H9 (cell line): ENCODE data around the gene HTR2A. TPM values are rescaled to one million over a fixed set of nuclear protein-coding genes. Genes with fewer than 3 reads are reported as not detected.

ENCODE experiments used
- DNase-seq: peaks from one replicate; pipeline ENCODE4 v3.0.0-alpha.2; 2017
- H2AFZ ChIP-seq: one replicate; pipeline ENCODE4 v1.6.1; 2013; ENCODE audit warnings: mild to moderate bottlenecking, low read length, control low read depth, moderate library complexity
- H2AK5ac ChIP-seq: 2 replicates; pipeline ENCODE4 v1.6.1; 2013; ENCODE audit warnings: low read length, control low read depth, mixed read lengths; ENCODE audit not compliant: insufficient read length
- H2BK120ac ChIP-seq: one replicate; pipeline ENCODE4 v1.6.1; 2013; ENCODE audit warnings: low read depth, mild to moderate bottlenecking, low read length, control low read depth, inconsistent platforms; ENCODE audit not compliant: poor library complexity, severe bottlenecking
- H2BK12ac ChIP-seq: 2 replicates; pipeline ENCODE4 v1.6.1; 2013; ENCODE audit warnings: low read length, control low read depth, mixed read lengths, low read depth; ENCODE audit not compliant: insufficient read length
- H2BK15ac ChIP-seq: 2 replicates; pipeline ENCODE4 v1.6.1; 2013; ENCODE audit warnings: low read depth, low read length, control low read depth
- H2BK20ac ChIP-seq: one replicate; pipeline ENCODE4 v1.6.1; 2013; ENCODE audit warnings: low read depth, mild to moderate bottlenecking, low read length, control low read depth, inconsistent platforms; ENCODE audit not compliant: poor library complexity, severe bottlenecking
- H2BK5ac ChIP-seq: 2 replicates; pipeline ENCODE4 v1.6.1; 2013; ENCODE audit warnings: low read length, control low read depth, mixed read lengths; ENCODE audit not compliant: insufficient read length
- H3K14ac ChIP-seq: 2 replicates; pipeline ENCODE4 v1.6.1; 2013; ENCODE audit warnings: low read length, control low read depth; ENCODE audit not compliant: insufficient read depth
- H3K18ac ChIP-seq: 2 replicates; pipeline ENCODE4 v1.6.1; 2013; ENCODE audit warnings: low read depth, mild to moderate bottlenecking, mixed read lengths, low read length, control low read depth; ENCODE audit not compliant: insufficient read length
- H3K23ac ChIP-seq: 2 replicates; pipeline ENCODE4 v1.6.1; 2013; ENCODE audit warnings: low read length, control low read depth, mixed read lengths, low read depth; ENCODE audit not compliant: insufficient read length
- H3K23me2 ChIP-seq: 2 replicates; pipeline ENCODE4 v1.6.1; 2013; ENCODE audit warnings: low read depth, mild to moderate bottlenecking, mixed read lengths, low read length, control low read depth; ENCODE audit not compliant: insufficient read length, poor library complexity, severe bottlenecking
- H3K27ac ChIP-seq: 2 replicates; pipeline ENCODE4 v1.5.1; 2013; ENCODE audit warnings: low read length, control low read depth, mixed read lengths, low read depth; ENCODE audit not compliant: insufficient read length
- H3K27me3 ChIP-seq: 2 replicates; pipeline ENCODE4 v1.6.1; 2013; ENCODE audit warnings: low read length, control low read depth, inconsistent platforms; ENCODE audit not compliant: insufficient read depth
- H3K4ac ChIP-seq: 2 replicates; pipeline ENCODE4 v1.6.1; 2013; ENCODE audit warnings: low read depth, mild to moderate bottlenecking, control low read depth, inconsistent platforms, low read length, moderate library complexity
- H3K4me1 ChIP-seq: 2 replicates; pipeline ENCODE4 v1.6.1; 2013; ENCODE audit warnings: low read length, control low read depth, inconsistent platforms; ENCODE audit not compliant: insufficient read depth
- H3K4me2 ChIP-seq: 2 replicates; pipeline ENCODE4 v1.6.1; 2013; ENCODE audit warnings: low read length, control low read depth, mixed read lengths; ENCODE audit not compliant: insufficient read length, insufficient read depth
- H3K56ac ChIP-seq: 2 replicates; pipeline ENCODE4 v1.6.1; 2013; ENCODE audit warnings: low read depth, mild to moderate bottlenecking, mixed read lengths, low read length, control low read depth; ENCODE audit not compliant: insufficient read length
- H3K79me1 ChIP-seq: 2 replicates; pipeline ENCODE4 v1.6.1; 2013; ENCODE audit warnings: low read depth, mild to moderate bottlenecking, moderate library complexity, low read length, control low read depth, inconsistent platforms; ENCODE audit not compliant: insufficient read depth, poor library complexity, severe bottlenecking
- H3K79me2 ChIP-seq: 2 replicates; pipeline ENCODE4 v1.6.1; 2013; ENCODE audit warnings: low read length, control low read depth, inconsistent platforms; ENCODE audit not compliant: insufficient read depth
- H3K9ac ChIP-seq: 2 replicates; pipeline ENCODE4 v1.6.1; 2013; ENCODE audit warnings: low read length, control low read depth, mixed read lengths; ENCODE audit not compliant: insufficient read length; ENCODE audit errors: extremely low read depth
- H3K9me3 ChIP-seq: one replicate; pipeline ENCODE4 v1.6.1; 2013; ENCODE audit warnings: low read depth, low read length, inconsistent platforms; ENCODE audit not compliant: control insufficient read depth
- H3T11ph ChIP-seq: one replicate; pipeline ENCODE4 v1.6.1; 2013; ENCODE audit warnings: mild to moderate bottlenecking, low read length, control low read depth, inconsistent platforms
- H4K20me1 ChIP-seq: one replicate; pipeline ENCODE4 v1.6.1; 2013; ENCODE audit not compliant: control insufficient read depth, insufficient read length, insufficient read depth
- H4K5ac ChIP-seq: 2 replicates; pipeline ENCODE4 v1.6.1; 2013; ENCODE audit warnings: low read depth, mild to moderate bottlenecking, mixed read lengths, low read length, control low read depth; ENCODE audit not compliant: insufficient read length
- H4K8ac ChIP-seq: replicated peaks from 2 replicates; pipeline ENCODE4 v1.6.1; 2013; ENCODE audit warnings: low read length, control low read depth, mixed read lengths, low read depth; ENCODE audit not compliant: insufficient read length
- H4K91ac ChIP-seq: 2 replicates; pipeline ENCODE4 v1.6.1; 2013; ENCODE audit warnings: low read depth, mild to moderate bottlenecking, moderate library complexity, mixed read lengths, low read length, control low read depth; ENCODE audit not compliant: insufficient read length
- H3K27ac Mint-ChIP-seq, 3 experiments: 2 replicates in 2 of 3; 3 replicates in 1 of 3; pipeline ENCODE4 v1.8.0; 2020 to 2021; ENCODE audit warnings: mixed read lengths in 3 of 3, mild to moderate bottlenecking in 1 of 3, moderate library complexity in 1 of 3
- H3K27me3 Mint-ChIP-seq: 2 replicates; pipeline ENCODE4 v1.8.0; 2021; ENCODE audit warnings: low read depth, mild to moderate bottlenecking, moderate library complexity, mixed read lengths
- H3K36me3 Mint-ChIP-seq, 3 experiments: 2 replicates in 2 of 3; 3 replicates in 1 of 3; pipeline ENCODE4 v1.8.0; 2020 to 2021; ENCODE audit warnings: low read depth in 3 of 3, mixed read lengths in 3 of 3; ENCODE audit not compliant: insufficient read depth in 1 of 3
- H3K4me1 Mint-ChIP-seq, 2 experiments: 2 replicates each; pipeline ENCODE4 v1.8.0; 2020; ENCODE audit warnings: mixed read lengths in 2 of 2
- H3K4me3 Mint-ChIP-seq, 2 experiments: 2 replicates in 1 of 2; 3 replicates in 1 of 2; pipeline ENCODE4 v1.8.0; 2020 to 2021; ENCODE audit warnings: mild to moderate bottlenecking in 2 of 2, mixed read lengths in 2 of 2, moderate library complexity in 1 of 2
- H3K9me3 Mint-ChIP-seq, 2 experiments: 2 replicates in 1 of 2; 3 replicates in 1 of 2; pipeline ENCODE4 v1.8.0; 2020; ENCODE audit warnings: mild to moderate bottlenecking in 2 of 2, mixed read lengths in 2 of 2, moderate library complexity in 1 of 2
- CTCF ChIP-seq: fragments of 200-600 bp; sonication (generic); conservative IDR thresholded peaks from 3 replicates; pipeline ENCODE4 v1.8.0; 2021; ENCODE audit warnings: antibody characterized with exemption, mild to moderate bottlenecking
- WGBS: extraction: QIAGEN DNeasy Blood & Tissue Kit; methylation state at CpG from one replicate; pipeline ENCODE4 v1.1.7; 2013; ENCODE audit warnings: missing lambda C conversion rate, low lambda C conversion rate, mixed read lengths; ENCODE audit not compliant: insufficient read length; ENCODE audit errors: extremely low coverage; 5-methylcytosine and 5-hydroxymethylcytosine counted together
- total RNA-seq: library from RNA; stranded (reverse); gene quantifications from 2 replicates; pipeline ENCODE4 v1.2.1, GENCODE V29; 2021

HTR2A gene
- total RNA-seq, 1 experiment from 2014 or later = not detected

DNA sequence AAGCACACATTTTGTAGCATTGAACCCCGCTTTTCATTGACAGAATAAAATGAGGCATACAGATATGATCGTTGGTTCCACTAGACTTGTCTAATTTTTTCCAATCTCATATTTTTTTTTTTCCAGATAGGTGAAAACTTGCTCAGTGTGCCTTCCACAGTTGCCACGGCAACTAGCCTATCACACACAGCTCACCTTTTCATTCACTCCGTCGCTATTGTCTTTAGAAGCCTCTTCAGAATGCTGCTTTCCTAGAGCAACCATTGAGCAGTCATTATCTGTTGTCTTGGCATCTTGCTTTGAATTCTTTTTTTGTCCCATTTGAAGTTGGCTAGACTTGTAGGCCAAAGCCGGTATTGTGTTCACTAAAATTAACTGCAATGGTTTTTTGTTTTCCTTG lies 62.2 kb downstream of the HTR2A start:
- H2BK20ac ChIP-seq = no peak overlapping the region
- no peak overlapping the region for H3K18ac ChIP-seq
- no peak overlapping the region for H3K56ac ChIP-seq
- Mint-ChIP-seq H3K27me3 (no peaks in the 10 kb centered on the region), H3K4me1 (peaks cover 0 to 6% of the 10 kb centered on the region in 2 experiments; a peak in 2 of 4 replicates), H3K27ac (no peak overlapping the region), H3K4me3 (no peak overlapping the region), H3K9me3 (peaks cover 0 to 4% of the 10 kb centered on the region in 2 experiments; a peak in 1 of 5 replicates), H3K36me3 (0 out of 7 replicates have a peak, but pooled peaks cover 0 to 6% (median 0%) of the 10 kb centered on the region in 3 experiments)
- no peak overlapping the region for H3T11ph ChIP-seq
- TF ChIP-seq CTCF = no peak
- H3K27ac ChIP-seq = no peak overlapping the region
- no peak overlapping the region for H2AFZ ChIP-seq
- H2AK5ac ChIP-seq = no peak overlapping the region
- H3K9me3 ChIP-seq = no peaks in the 10 kb centered on the region
- H3K4ac ChIP-seq = no peak overlapping the region
- H3K79me1 ChIP-seq = no peaks in the 10 kb centered on the region
- H4K5ac ChIP-seq = no peak overlapping the region
- no peak overlapping the region for H2BK120ac ChIP-seq
- no peak overlapping the region for H3K4me2 ChIP-seq
- H4K91ac ChIP-seq = no peak overlapping the region
- H2BK5ac ChIP-seq = no peak overlapping the region
- H3K4me1 ChIP-seq = no peaks in the 10 kb centered on the region
- no peak overlapping the region for H3K14ac ChIP-seq
- DNase-seq = no peak
- no peaks in the 10 kb centered on the region for H3K79me2 ChIP-seq
- H3K27me3 ChIP-seq = no peaks in the 10 kb centered on the region
- no peak overlapping the region for H2BK15ac ChIP-seq
- no peak overlapping the region for H3K9ac ChIP-seq
- no peak overlapping the region for H2BK12ac ChIP-seq
- no peak overlapping the region for H4K8ac ChIP-seq
- no CpG with 5 or more reads among the region's 6 CpGs for WGBS
- H4K20me1 ChIP-seq = no peaks in the 10 kb centered on the region
- no peaks in the 10 kb centered on the region for H3K23me2 ChIP-seq
- H3K23ac ChIP-seq = no peak overlapping the region
